NCI-H2171 treated with DMSO at 0.1 percent for 48 hours (cell line): ENCODE results near the gene NACC2.
A peak's percentile ranks its signal among the peaks of the same experiment; 100 is the strongest.

Experiments
- DNase-seq: peaks from one replicate; lab custom pipeline; 2025; lab: John Stamatoyannopoulos, UW

Gene NACC2

GRCh38 chr9:136092741-136093140, 2.3 kb downstream of the NACC2 start:
- DNase-seq, result no peak

GRCh38 chr9:136092353-136092650, 2.8 kb downstream of the NACC2 start:
- no peak for DNase-seq

- DNase-seq, result no peak
Observed at GRCh38 chr9:136091582-136092352, 3.3 kb downstream of the NACC2 start.

- no peak for DNase-seq
Observed at GRCh38 chr9:136090768-136091581, 4.1 kb downstream of the NACC2 start.

GRCh38 chr9:136090056-136090735, 4.9 kb downstream of the NACC2 start:
- no peak for DNase-seq

GRCh38 chr9:136089697-136090045, 5.4 kb downstream of the NACC2 start:
- DNase-seq, result peak; percentile 79

GRCh38 chr9:136088939-136089696, 6.0 kb downstream of the NACC2 start:
- DNase-seq, result peak; percentile 45

GRCh38 chr9:136088481-136088938, 6.6 kb downstream of the NACC2 start:
- no peak for DNase-seq

- no peak for DNase-seq
Observed at GRCh38 chr9:136087741-136088480, 7.2 kb downstream of the NACC2 start.

- no peak for DNase-seq
Observed at GRCh38 chr9:136086951-136087740, 7.9 kb downstream of the NACC2 start.

GRCh38 chr9:136086213-136086881, 8.7 kb downstream of the NACC2 start:
- no peak for DNase-seq

GRCh38 chr9:136085815-136086212, 9.3 kb downstream of the NACC2 start:
- no peak for DNase-seq

- no peak for DNase-seq
Observed at GRCh38 chr9:136084063-136084944, 10.8 kb downstream of the NACC2 start.

- no peak for DNase-seq
Observed at GRCh38 chr9:136083558-136084062, 11.5 kb downstream of the NACC2 start.

- DNase-seq, result peak; percentile 53
Observed at GRCh38 chr9:136082496-136083361, 12.4 kb downstream of the NACC2 start.

GRCh38 chr9:136081826-136082495, 13.1 kb downstream of the NACC2 start:
- DNase-seq, result no peak

- DNase-seq, result peak; percentile 66
Observed at GRCh38 chr9:136081113-136081825, 13.8 kb downstream of the NACC2 start.
